Measurements from ENCODE around the gene FUNDC2. TPM values are rescaled to one million over a fixed set of nuclear protein-coding genes. Genes with fewer than 3 reads are reported as not detected.
A peak's percentile ranks its signal among the peaks of the same experiment; 100 is the strongest.

Gene FUNDC2
- total RNA-seq, 1 donor: 61.5 TPM

DNA sequence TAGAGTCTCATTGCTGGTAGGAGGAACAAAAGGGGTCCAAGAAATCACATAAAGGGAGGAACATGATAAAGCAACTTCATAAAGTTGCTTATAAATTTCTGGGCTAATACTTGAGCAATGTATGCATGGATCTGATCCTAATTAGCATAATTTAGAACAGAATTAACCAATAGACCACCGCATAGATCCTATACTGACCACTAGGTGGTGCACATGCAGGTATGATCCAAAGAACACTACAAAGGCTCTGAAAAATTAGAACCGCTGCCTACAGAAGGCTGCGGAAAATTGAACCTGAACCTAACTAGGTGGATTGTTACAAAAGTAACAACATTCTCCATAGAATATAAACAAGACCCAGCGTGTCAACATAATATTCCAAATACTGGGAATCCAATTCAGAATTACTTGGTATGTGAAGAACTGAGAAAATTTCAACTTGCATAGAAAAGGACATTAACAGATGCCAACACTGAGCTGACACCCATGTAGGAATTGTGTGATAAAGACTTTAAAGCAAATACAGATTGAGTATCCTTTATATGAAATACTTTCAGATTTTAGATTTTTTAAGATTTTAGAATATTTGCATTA, 67.9 kb downstream of the FUNDC2 start:
- H3K4me3 ChIP-seq (ENCODE audit: low read depth, low read length): no peak overlapping the region
- DNase-seq (ENCODE audit: low read depth): peak; percentile 41
- TF ChIP-seq, protein P1, sequence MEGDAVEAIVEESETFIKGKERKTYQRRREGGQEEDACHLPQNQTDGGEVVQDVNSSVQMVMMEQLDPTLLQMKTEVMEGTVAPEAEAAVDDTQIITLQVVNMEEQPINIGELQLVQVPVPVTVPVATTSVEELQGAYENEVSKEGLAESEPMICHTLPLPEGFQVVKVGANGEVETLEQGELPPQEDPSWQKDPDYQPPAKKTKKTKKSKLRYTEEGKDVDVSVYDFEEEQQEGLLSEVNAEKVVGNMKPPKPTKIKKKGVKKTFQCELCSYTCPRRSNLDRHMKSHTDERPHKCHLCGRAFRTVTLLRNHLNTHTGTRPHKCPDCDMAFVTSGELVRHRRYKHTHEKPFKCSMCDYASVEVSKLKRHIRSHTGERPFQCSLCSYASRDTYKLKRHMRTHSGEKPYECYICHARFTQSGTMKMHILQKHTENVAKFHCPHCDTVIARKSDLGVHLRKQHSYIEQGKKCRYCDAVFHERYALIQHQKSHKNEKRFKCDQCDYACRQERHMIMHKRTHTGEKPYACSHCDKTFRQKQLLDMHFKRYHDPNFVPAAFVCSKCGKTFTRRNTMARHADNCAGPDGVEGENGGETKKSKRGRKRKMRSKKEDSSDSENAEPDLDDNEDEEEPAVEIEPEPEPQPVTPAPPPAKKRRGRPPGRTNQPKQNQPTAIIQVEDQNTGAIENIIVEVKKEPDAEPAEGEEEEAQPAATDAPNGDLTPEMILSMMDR (IDR thresholded peaks at IDR 0.05; ENCODE audit: insufficient read depth, low read length): peak; percentile 54

- no peak overlapping the region for H3K4me3 ChIP-seq (ENCODE audit: low read depth, low read length)
- no peak for DNase-seq (ENCODE audit: low read depth)
- TF ChIP-seq, protein P1 (IDR thresholded peaks at IDR 0.05; ENCODE audit: insufficient read depth, low read length): no peak
Observed at GRCh38 chrX:155105919-155106318, 79.3 kb downstream of the FUNDC2 start.

DNA sequence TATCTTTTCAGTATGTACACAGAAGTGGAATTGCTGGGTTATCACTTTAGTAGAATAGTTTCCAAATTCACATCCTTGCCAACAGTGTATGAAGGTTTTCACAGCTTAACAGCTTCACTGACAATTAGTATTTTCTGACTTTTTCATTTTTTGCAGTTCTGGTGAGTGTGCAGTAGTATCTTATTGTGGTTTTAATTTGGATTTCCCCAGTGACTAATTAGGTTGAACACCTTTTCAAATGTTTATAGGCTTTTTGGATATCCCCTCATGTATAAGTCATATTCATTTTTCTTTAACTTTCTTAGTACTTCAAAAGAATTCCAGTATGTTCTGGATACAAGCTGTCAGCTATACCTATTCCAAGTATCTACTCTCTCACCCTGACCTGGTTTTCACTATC, 81.8 kb downstream of the FUNDC2 start:
- no peak for DNase-seq (ENCODE audit: low read depth)
- TF ChIP-seq, protein P1 (IDR thresholded peaks at IDR 0.05; ENCODE audit: insufficient read depth, low read length): no peak
- no peak overlapping the region for H3K4me3 ChIP-seq (ENCODE audit: low read depth, low read length)

Other genes with a start within 250 kb of the FUNDC2 start
- gene MPP1, start 221.4 kb upstream of the FUNDC2 start, total RNA-seq (ENCODE audit: low replicate concordance): 10.0 and 23.3 TPM in 2 replicates
- not detected in 2 replicates for gene SMIM9, start 192.2 kb upstream of the FUNDC2 start, total RNA-seq (ENCODE audit: low replicate concordance)
- 2.6 and 7.1 TPM in 2 replicates for gene F8A1, start 140.5 kb upstream of the FUNDC2 start, total RNA-seq (ENCODE audit: low replicate concordance)
- gene F8, start 4.1 kb upstream of the FUNDC2 start, total RNA-seq (ENCODE audit: low replicate concordance): 6.4 and 7.8 TPM in 2 replicates
- 15.0 and 15.3 TPM in 2 replicates for gene CMC4, start 44.3 kb downstream of the FUNDC2 start, total RNA-seq (ENCODE audit: low replicate concordance)
- 1.6 TPM in 2 replicates for gene MTCP1, start 44.3 kb downstream of the FUNDC2 start, total RNA-seq (ENCODE audit: low replicate concordance)
- gene BRCC3, start 44.7 kb downstream of the FUNDC2 start, total RNA-seq (ENCODE audit: low replicate concordance): 8.5 and 17.4 TPM in 2 replicates
- gene VBP1, start 189.6 kb downstream of the FUNDC2 start, total RNA-seq (ENCODE audit: low replicate concordance): 59.4 and 80.8 TPM in 2 replicates
- 1.6 and 2.7 TPM in 2 replicates for gene RAB39B, start 237.6 kb downstream of the FUNDC2 start, total RNA-seq (ENCODE audit: low replicate concordance)